Neural cell (in vitro differentiated cells): ENCODE results near the gene INO80E. TPM values are rescaled to one million over a fixed set of nuclear protein-coding genes. Genes with fewer than 3 reads are reported as not detected.

Experiments used
- H2AFZ ChIP-seq: fragments of 200-600, 300-800 bp; sonication (generic), shearing (Covaris generic); 2 replicates; pipeline ENCODE4 v1.6.0; 2014; ENCODE audit warnings: low read depth, mild to moderate bottlenecking, antibody characterized with exemption, low read length, moderate library complexity
- H3F3A ChIP-seq: fragments of 200-600 bp; shearing (Covaris generic); 2 replicates; pipeline ENCODE4 v1.6.1; 2016; ENCODE audit warnings: mild to moderate bottlenecking, moderate library complexity, mixed read lengths, antibody characterized with exemption, low read length; ENCODE audit not compliant: insufficient read depth, poor library complexity, severe bottlenecking
- H3K27ac ChIP-seq: fragments of 200-600, 300-800 bp; sonication (generic), shearing (Covaris generic); 2 replicates; pipeline ENCODE4 v1.5.1; 2014; ENCODE audit warnings: mild to moderate bottlenecking, low read length, moderate library complexity
- H3K27me3 ChIP-seq: fragments of 300-800, 200-600 bp; sonication (generic), shearing (Covaris generic); 2 replicates; pipeline ENCODE4 v1.6.0; 2014; ENCODE audit warnings: mild to moderate bottlenecking, low read depth, low read length, moderate library complexity; ENCODE audit not compliant: insufficient read depth
- H3K36me3 ChIP-seq: fragments of 300-800, 200-600 bp; sonication (generic), shearing (Covaris generic); 2 replicates; pipeline ENCODE4 v1.5.1; 2014; ENCODE audit warnings: mild to moderate bottlenecking, antibody characterized with exemption, low read length, moderate library complexity; ENCODE audit not compliant: insufficient read depth
- H3K4me2 ChIP-seq: fragments of 300-800, 200-600 bp; sonication (generic), shearing (Covaris generic); 2 replicates; pipeline ENCODE4 v1.6.0; 2014; ENCODE audit warnings: mild to moderate bottlenecking, low read length
- H3K4me3 ChIP-seq: fragments of 300-800, 200-600 bp; sonication (generic), shearing (Covaris generic); 2 replicates; pipeline ENCODE4 v1.5.1; 2014; ENCODE audit warnings: mild to moderate bottlenecking, low read length, moderate library complexity
- H3K79me2 ChIP-seq: fragments of 200-600 bp; shearing (Covaris generic); replicated peaks from 2 replicates; pipeline ENCODE4 v1.6.0; 2014; ENCODE audit warnings: mild to moderate bottlenecking, low read length, moderate library complexity; ENCODE audit not compliant: insufficient read depth
- H3K9ac ChIP-seq: fragments of 300-800, 200-600 bp; sonication (generic), shearing (Covaris generic); 2 replicates; pipeline ENCODE4 v1.6.1; 2016; ENCODE audit warnings: mild to moderate bottlenecking, low read length, mixed read lengths
- H3K9me2 ChIP-seq: fragments of 200-600 bp; shearing (Covaris generic); 2 replicates; pipeline ENCODE4 v1.6.1; 2016; ENCODE audit warnings: mild to moderate bottlenecking, low read length, mixed read lengths; ENCODE audit not compliant: insufficient read depth
- H3K9me3 ChIP-seq: fragments of 200-600, 300-800 bp; sonication (generic), shearing (Covaris generic); 2 replicates; pipeline ENCODE4 v1.6.1; 2016; ENCODE audit warnings: mild to moderate bottlenecking, mixed run types, low read length, moderate library complexity, mixed read lengths
- H4K20me1 ChIP-seq: fragments of 200-600 bp; shearing (Covaris generic); 2 replicates; pipeline ENCODE4 v1.6.1; 2016; ENCODE audit warnings: mild to moderate bottlenecking, mixed run types; ENCODE audit not compliant: insufficient read depth
- EP300 ChIP-seq: fragments of 450-650 bp; conservative IDR thresholded peaks from 2 replicates; pipeline ENCODE4 v1.6.1; 2014; ENCODE audit warnings: antibody characterized with exemption, mild to moderate bottlenecking, moderate library complexity; ENCODE audit not compliant: poor library complexity, severe bottlenecking
- EZH2 ChIP-seq: fragments of 200-600, 300-800 bp; shearing (Covaris generic), sonication (generic); IDR thresholded peaks from 2 replicates; pipeline ENCODE4 v1.6.1; 2014; ENCODE audit warnings: antibody characterized with exemption, low read length, borderline replicate concordance, mild to moderate bottlenecking; ENCODE audit not compliant: insufficient read depth, poor library complexity, severe bottlenecking
- MXI1 ChIP-seq: fragments of 450-650 bp; conservative IDR thresholded peaks from 2 replicates; pipeline ENCODE4 v1.6.1; 2014; ENCODE audit warnings: antibody characterized with exemption, mild to moderate bottlenecking; ENCODE audit not compliant: poor library complexity, severe bottlenecking
- POLR2AphosphoS5 ChIP-seq: IDR thresholded peaks from 2 replicates; pipeline ENCODE4 v1.6.1; 2012
- RAD21 ChIP-seq: fragments of 450-650 bp; conservative IDR thresholded peaks from 2 replicates; pipeline ENCODE4 v1.6.1; 2014; ENCODE audit warnings: antibody characterized with exemption, mild to moderate bottlenecking, moderate library complexity
- SMC3 ChIP-seq: fragments of 450-650 bp; conservative IDR thresholded peaks from 2 replicates; pipeline ENCODE4 v1.6.1; 2014; ENCODE audit warnings: antibody characterized with exemption, mild to moderate bottlenecking, moderate library complexity; ENCODE audit not compliant: poor library complexity
- TAF1 ChIP-seq: IDR thresholded peaks from 2 replicates; pipeline ENCODE4 v1.6.1; 2012; ENCODE audit warnings: low read depth
- polyA plus RNA-seq: library from polyadenylated mRNA; depleted of rRNA; stranded (reverse); fragments of >200 nt; gene quantifications from 2 replicates; pipeline ENCODE4 v1.2.3, GENCODE V29; 2014
- TF ChIP-seq, protein P1 (sequence below): fragments of 450-650 bp; IDR thresholded peaks from 2 replicates; pipeline ENCODE4 v1.5.1; 2014; ENCODE audit warnings: antibody characterized with exemption, mild to moderate bottlenecking, moderate library complexity; ENCODE audit not compliant: poor library complexity, severe bottlenecking
- TF ChIP-seq, protein P2 (sequence below): IDR thresholded peaks from 2 replicates; pipeline ENCODE4 v1.6.1; 2012; ENCODE audit warnings: borderline replicate concordance

The INO80E gene
- polyA plus RNA-seq, 1 donor from 2014 or later: 130 TPM

DNA sequence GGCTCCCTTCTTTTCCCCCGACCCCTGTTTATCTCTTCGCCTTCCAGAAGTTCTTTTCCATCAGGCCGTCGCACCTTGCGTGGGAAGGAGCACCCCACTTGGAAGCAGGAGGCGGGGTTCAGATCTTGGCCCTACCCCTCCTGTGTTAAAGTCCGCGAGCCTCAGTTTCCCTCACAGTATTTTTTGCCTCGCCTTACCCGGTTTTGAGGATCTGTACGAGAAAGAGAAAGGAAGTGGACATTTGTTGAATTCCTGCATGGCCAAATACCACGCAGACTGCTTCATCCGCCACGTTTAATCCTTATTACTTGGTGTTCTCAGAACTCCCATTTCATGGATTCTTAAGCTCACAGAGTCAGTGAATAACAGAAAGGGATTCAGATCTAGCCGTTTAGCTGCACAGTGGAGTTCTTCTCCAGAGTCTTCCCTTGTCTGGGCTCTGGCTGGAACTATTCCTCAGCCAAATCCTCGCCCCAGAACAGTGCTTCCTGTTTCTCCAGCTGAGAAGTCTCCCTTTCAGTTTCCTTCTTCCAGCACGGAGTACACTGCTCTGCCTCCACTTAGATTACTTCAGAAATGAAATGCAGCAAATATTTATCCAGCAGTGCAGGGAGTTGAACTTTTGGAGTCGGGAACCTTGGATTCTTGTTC, 33.6 kb upstream of the INO80E start:
- H3K27ac ChIP-seq: peak overlapping the region; percentile 53

DNA sequence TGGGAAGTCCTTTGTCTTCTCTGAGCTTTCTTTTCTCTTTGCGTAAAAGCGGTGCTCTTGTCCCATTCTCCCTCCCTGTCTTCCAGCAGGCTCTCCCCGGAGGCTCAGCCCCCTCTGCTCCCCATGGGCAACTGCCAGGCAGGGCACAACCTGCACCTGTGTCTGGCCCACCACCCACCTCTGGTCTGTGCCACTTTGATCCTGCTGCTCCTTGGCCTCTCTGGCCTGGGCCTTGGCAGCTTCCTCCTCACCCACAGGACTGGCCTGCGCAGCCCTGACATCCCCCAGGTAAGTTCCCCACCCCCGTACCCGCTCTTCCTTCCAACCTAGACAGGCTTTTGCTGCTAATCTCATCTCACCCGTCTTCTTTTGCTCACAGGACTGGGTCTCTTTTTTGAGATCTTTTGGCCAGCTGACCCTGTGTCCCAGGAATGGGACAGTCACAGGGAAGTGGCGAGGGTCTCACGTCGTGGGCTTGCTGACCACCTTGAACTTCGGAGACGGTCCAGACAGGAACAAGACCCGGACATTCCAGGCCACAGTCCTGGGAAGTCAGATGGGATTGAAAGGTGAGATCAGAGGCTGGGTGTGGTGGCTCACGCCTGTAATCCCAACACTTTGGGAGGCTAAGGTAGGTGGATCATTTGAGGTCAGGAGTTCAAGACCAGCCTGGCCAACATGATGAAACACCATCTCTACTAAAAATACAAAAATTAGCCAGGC, 32.9 kb upstream of the INO80E start:
- no peak overlapping the region for H3K27ac ChIP-seq
- H3F3A ChIP-seq: no peaks in the 10 kb centered on the region
- H3K79me2 ChIP-seq: no peaks in the 10 kb centered on the region
- H3K4me2 ChIP-seq: no peak overlapping the region
- no peaks in the 10 kb centered on the region for H3K36me3 ChIP-seq
- H3K9ac ChIP-seq: no peak overlapping the region
- H3K27me3 ChIP-seq: no peaks in the 10 kb centered on the region
- no peak overlapping the region for H2AFZ ChIP-seq
- H4K20me1 ChIP-seq: no peaks in the 10 kb centered on the region
- H3K9me3 ChIP-seq: no peaks in the 10 kb centered on the region
- H3K4me3 ChIP-seq: no peak overlapping the region
- no peak for TF ChIP-seq TAF1
- no peaks in the 10 kb centered on the region for H3K9me2 ChIP-seq

More for the DNA sequence above, 33.6 kb upstream of the INO80E start:
- Histone ChIP-seq H3K27me3 (no peaks in the 10 kb centered on the region), H3K9ac (peak overlapping the region; percentile 82), H3K9me3 (no peaks in the 10 kb centered on the region), H2AFZ (peak overlapping the region; percentile 69), H3F3A (no peaks in the 10 kb centered on the region), H3K9me2 (no peaks in the 10 kb centered on the region), H3K79me2 (no peaks in the 10 kb centered on the region), H3K36me3 (no peaks in the 10 kb centered on the region), H3K4me2 (peak overlapping the region; percentile 84), H4K20me1 (no peaks in the 10 kb centered on the region), H3K4me3 (peak overlapping the region; percentile 88)
- no peak for TF ChIP-seq MXI1
- TF ChIP-seq, protein P1, sequence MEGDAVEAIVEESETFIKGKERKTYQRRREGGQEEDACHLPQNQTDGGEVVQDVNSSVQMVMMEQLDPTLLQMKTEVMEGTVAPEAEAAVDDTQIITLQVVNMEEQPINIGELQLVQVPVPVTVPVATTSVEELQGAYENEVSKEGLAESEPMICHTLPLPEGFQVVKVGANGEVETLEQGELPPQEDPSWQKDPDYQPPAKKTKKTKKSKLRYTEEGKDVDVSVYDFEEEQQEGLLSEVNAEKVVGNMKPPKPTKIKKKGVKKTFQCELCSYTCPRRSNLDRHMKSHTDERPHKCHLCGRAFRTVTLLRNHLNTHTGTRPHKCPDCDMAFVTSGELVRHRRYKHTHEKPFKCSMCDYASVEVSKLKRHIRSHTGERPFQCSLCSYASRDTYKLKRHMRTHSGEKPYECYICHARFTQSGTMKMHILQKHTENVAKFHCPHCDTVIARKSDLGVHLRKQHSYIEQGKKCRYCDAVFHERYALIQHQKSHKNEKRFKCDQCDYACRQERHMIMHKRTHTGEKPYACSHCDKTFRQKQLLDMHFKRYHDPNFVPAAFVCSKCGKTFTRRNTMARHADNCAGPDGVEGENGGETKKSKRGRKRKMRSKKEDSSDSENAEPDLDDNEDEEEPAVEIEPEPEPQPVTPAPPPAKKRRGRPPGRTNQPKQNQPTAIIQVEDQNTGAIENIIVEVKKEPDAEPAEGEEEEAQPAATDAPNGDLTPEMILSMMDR: no peak

DNA sequence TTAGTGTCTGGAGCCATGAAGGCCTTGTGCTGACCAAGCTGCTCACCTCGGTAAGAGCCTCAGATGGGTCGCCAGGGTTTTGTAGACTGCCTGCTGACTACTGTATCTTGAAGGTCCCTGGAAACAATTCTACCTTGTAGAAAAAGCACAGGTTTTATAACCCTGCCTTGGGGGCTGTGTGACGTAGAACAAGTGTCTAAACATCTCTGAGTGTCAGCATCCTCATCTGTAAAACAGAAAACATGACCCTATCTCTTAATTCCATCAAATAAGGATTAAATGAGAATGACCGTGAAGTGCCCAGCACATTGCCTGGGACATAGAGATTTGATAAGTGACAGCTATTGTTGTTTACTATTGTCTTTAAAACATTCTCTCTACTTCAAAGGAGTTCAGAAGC, 27.8 kb upstream of the INO80E start:
- TF ChIP-seq, protein P1: no peak
- no peak for TF ChIP-seq SMC3
- TF ChIP-seq EP300: no peak
- no peak for TF ChIP-seq TAF1
- no peak for TF ChIP-seq EZH2
- no peak for TF ChIP-seq POLR2AphosphoS5
- no peak for TF ChIP-seq RAD21
- TF ChIP-seq, protein P2, sequence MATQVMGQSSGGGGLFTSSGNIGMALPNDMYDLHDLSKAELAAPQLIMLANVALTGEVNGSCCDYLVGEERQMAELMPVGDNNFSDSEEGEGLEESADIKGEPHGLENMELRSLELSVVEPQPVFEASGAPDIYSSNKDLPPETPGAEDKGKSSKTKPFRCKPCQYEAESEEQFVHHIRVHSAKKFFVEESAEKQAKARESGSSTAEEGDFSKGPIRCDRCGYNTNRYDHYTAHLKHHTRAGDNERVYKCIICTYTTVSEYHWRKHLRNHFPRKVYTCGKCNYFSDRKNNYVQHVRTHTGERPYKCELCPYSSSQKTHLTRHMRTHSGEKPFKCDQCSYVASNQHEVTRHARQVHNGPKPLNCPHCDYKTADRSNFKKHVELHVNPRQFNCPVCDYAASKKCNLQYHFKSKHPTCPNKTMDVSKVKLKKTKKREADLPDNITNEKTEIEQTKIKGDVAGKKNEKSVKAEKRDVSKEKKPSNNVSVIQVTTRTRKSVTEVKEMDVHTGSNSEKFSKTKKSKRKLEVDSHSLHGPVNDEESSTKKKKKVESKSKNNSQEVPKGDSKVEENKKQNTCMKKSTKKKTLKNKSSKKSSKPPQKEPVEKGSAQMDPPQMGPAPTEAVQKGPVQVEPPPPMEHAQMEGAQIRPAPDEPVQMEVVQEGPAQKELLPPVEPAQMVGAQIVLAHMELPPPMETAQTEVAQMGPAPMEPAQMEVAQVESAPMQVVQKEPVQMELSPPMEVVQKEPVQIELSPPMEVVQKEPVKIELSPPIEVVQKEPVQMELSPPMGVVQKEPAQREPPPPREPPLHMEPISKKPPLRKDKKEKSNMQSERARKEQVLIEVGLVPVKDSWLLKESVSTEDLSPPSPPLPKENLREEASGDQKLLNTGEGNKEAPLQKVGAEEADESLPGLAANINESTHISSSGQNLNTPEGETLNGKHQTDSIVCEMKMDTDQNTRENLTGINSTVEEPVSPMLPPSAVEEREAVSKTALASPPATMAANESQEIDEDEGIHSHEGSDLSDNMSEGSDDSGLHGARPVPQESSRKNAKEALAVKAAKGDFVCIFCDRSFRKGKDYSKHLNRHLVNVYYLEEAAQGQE: no peak
- no peak for TF ChIP-seq MXI1
- Histone ChIP-seq H3K79me2 (no peaks in the 10 kb centered on the region), H3K36me3 (no peaks in the 10 kb centered on the region), H3K9ac (no peak overlapping the region), H3K9me3 (no peaks in the 10 kb centered on the region), H2AFZ (no peak overlapping the region), H3K9me2 (no peaks in the 10 kb centered on the region), H4K20me1 (no peaks in the 10 kb centered on the region), H3K27ac (no peak overlapping the region), H3K4me2 (no peak overlapping the region), H3K27me3 (no peaks in the 10 kb centered on the region), H3F3A (no peaks in the 10 kb centered on the region), H3K4me3 (no peak overlapping the region)
